IPS DF 6.9 (cell line): ENCODE data around the gene C10orf90.

Experiments used
- DNase-seq: peaks from one replicate; pipeline ENCODE4 v3.0.0-alpha.2; 2013; ENCODE audit warnings: low read depth, low spot score
- H3K27ac ChIP-seq: one replicate; pipeline ENCODE4 v1.5.1; 2013; ENCODE audit warnings: low read length, control low read depth
- H3K27me3 ChIP-seq: 2 replicates; pipeline ENCODE4 v1.6.1; 2013; ENCODE audit warnings: mild to moderate bottlenecking, low read length; ENCODE audit not compliant: control insufficient read depth, insufficient read depth
- H3K36me3 ChIP-seq: 2 replicates; pipeline ENCODE4 v1.6.1; 2013; ENCODE audit warnings: low read length; ENCODE audit not compliant: control insufficient read depth, insufficient read depth
- H3K4me1 ChIP-seq: 2 replicates; pipeline ENCODE4 v1.6.1; 2013; ENCODE audit warnings: low read length; ENCODE audit not compliant: control insufficient read depth, insufficient read depth
- H3K4me3 ChIP-seq: 2 replicates; pipeline ENCODE4 v1.5.1; 2013; ENCODE audit warnings: mild to moderate bottlenecking, low read length
- H3K9me3 ChIP-seq: 2 replicates; pipeline ENCODE4 v1.6.1; 2013; ENCODE audit warnings: low read length, inconsistent platforms; ENCODE audit not compliant: control insufficient read depth, insufficient read depth
- WGBS: extraction: QIAGEN DNeasy Blood & Tissue Kit; methylation state at CpG from one replicate; pipeline ENCODE4 v1.1.7; 2013; ENCODE audit warnings: mixed read lengths, missing lambda C conversion rate; ENCODE audit not compliant: insufficient read length, insufficient coverage; 5-methylcytosine and 5-hydroxymethylcytosine counted together

Gene C10orf90, protein sequence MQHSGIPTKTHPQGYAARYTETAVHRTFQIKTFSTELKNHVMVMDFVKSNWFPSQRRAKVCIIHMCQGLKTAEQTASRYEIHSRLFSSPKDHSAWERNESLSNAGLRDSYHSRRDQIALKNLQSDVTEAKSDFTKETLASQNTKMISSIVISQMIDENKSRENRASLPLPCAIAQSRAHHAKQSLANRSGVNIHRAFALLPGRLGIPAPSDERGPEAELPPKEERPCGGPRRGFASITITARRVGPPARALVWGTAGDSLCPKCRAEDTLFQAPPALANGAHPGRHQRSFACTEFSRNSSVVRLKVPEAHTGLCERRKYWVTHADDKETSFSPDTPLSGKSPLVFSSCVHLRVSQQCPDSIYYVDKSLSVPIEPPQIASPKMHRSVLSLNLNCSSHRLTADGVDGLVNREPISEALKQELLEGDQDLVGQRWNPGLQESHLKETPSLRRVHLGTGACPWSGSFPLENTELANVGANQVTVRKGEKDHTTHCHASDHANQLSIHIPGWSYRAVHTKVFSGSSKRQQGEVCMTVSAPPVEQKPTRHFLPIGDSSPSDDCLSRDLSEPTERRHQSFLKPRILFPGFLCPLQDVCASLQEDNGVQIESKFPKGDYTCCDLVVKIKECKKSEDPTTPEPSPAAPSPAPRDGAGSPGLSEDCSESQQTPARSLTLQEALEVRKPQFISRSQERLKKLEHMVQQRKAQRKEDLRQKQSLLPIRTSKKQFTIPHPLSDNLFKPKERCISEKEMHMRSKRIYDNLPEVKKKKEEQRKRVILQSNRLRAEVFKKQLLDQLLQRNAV

DNA sequence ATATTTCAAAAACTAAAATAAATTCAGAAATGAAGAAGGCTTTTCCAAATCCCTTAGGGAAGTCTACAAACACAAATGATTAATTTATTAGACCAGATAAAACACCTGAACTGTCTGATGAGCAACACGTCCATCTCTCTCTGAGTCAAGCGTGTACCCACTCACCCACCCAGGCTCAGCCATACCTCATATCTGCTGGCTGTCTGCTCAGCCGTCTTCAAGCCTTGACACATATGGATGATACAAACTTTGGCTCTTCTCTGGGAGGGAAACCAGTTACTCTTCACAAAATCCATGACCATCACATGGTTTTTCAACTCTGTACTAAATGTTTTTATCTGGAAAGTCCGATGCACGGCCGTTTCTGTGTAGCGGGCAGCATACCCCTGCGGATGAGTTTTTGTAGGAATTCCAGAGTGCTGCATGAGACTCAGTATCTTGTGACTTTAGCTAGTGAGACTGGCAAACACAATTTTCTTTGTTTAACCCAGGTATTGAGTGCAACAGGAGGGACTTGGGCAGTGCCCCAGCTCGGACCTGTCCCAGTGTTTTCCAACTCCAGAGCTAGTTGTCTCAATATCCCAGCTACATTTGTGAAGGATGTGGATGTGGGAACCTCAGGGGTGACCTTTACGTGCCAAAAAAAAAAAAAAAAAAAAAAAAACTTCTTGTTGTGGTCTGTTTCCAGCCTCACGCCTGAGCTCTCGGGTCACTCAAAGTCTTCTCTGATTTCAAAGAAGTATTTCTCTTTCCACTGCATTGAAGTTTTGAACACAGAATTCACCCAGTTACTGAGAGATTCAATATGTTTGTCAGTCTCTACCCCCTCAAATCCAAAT, at the start of gene C10orf90:
TSS of gene C10orf90 (minus strand) at position 638 of the 839 bp plus-strand sequence. CDS start at position 425, 213 bp downstream.
- Histone ChIP-seq H3K4me3 (no peak within 1 kb of the TSS), H3K9me3 (no peaks in the 10 kb centered on the region), H3K27me3 (no peaks in the 10 kb centered on the region), H3K27ac (no peak within 1 kb of the TSS), H3K4me1 (no peaks in the 10 kb centered on the region), H3K36me3 (no peaks in the 10 kb centered on the region)
- DNase-seq, result no peak
- no CpG with 5 or more reads among the region's 12 CpGs for WGBS

DNA sequence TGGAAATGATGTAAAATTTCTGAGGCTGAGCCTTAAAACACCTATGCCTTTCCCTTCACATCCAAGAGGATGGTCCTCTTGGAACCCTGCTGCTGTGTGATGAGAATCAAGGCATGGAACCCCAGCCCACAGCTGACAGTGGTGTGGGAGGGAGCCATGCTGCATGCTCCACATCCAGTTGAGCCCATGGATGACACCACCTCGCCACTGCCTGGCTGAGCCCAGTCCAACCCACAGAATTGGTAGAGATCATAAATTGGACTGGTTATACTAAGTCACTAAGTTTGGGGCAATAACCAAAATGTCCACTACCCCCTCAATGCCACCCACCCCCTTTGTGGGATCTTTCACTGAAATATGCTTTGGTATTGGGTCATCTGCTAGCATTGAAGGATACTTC, 45.9 kb upstream of the C10orf90 start:
- Histone ChIP-seq H3K36me3 (no peaks in the 10 kb centered on the region), H3K27me3 (no peaks in the 10 kb centered on the region), H3K4me1 (no peaks in the 10 kb centered on the region), H3K4me3 (no peak overlapping the region), H3K9me3 (no peaks in the 10 kb centered on the region), H3K27ac (no peak overlapping the region)
- DNase-seq, result no peak
- no CpG with 5 or more reads among the region's 1 CpG for WGBS

DNA sequence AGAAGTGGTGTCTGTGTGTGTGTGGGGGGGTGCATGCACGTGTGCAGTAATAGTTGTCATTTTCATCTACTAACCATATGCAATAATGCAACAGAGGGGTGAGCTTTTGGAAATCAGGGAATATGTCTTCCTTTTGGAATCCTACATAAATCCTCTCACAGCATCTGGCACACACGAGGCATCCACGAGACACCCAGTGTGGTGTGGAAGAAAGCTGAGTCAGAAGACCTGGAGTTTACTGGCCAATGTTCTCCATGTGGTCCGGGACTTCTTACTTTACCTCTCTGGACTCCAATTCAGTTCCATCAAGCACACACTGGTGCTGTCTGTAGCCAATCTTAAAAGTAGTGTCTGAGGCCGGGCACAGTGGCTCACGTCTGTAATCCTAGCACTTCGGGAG, 43.1 kb upstream of the C10orf90 start:
- H3K4me3 ChIP-seq, result no peak overlapping the region
- H3K27me3 ChIP-seq, result no peaks in the 10 kb centered on the region
- H3K27ac ChIP-seq, result no peak overlapping the region
- no peaks in the 10 kb centered on the region for H3K9me3 ChIP-seq
- DNase-seq, result no peak
- H3K36me3 ChIP-seq, result no peaks in the 10 kb centered on the region
- WGBS, result no CpG with 5 or more reads among the region's 7 CpGs
- H3K4me1 ChIP-seq, result no peaks in the 10 kb centered on the region

DNA sequence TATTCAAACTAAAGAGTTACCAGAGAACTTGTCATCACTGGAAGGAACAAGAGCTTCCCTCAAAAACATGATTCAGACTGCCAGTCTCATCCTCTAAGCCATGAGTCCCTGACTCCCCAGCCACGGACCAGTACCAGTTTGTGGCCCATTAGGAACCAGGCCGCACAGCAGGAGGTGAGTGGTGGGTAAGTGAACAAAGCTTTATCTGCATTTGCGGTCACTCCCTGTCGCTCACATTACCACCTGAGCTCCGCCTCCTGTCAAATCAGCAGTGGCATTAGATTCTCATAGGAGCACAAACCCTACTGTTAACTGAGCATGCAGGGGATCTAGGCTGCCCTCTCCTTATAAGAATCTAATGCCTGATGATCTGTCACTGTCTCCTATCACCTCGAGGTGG, 42.2 kb upstream of the C10orf90 start:
- no peak for DNase-seq
- H3K9me3 ChIP-seq, result no peaks in the 10 kb centered on the region
- H3K27ac ChIP-seq, result no peak overlapping the region
- no peak overlapping the region for H3K4me3 ChIP-seq
- H3K36me3 ChIP-seq, result no peaks in the 10 kb centered on the region
- no peaks in the 10 kb centered on the region for H3K4me1 ChIP-seq
- no peaks in the 10 kb centered on the region for H3K27me3 ChIP-seq
- WGBS, result no CpG with 5 or more reads among the region's 6 CpGs

DNA sequence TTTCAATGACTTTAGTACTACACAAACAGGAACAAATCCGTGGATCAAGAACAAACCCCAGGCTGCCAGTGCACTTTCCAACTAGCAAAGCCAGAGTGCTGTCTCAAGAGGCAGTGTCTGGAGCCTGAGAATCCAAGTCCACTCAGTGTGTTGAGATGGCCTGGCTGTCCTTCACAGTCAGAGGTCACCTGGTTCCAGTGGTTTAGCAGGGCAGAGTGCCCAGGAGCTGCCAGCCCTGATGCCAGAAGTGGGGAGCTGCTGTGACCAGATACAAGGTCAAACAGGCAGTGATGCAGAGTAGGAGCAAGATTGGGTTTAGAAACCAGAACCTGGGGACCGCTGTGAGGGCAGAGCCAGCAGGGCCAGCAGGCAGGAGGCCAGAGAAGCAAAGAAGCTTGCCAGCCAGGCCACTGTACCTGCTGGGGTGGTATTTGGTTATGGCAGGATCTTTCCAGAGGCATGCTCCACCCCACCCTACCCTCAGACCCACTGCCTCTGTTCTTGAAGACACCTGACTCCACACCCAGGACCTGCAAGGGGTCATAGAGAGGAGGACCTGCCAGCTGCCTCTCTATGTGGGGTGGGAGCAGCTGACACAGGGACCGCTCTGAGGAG, 35.6 kb upstream of the C10orf90 start:
- Histone ChIP-seq H3K9me3 (no peaks in the 10 kb centered on the region), H3K4me3 (no peak overlapping the region), H3K4me1 (no peaks in the 10 kb centered on the region), H3K27ac (no peak overlapping the region), H3K36me3 (no peaks in the 10 kb centered on the region), H3K27me3 (no peaks in the 10 kb centered on the region)
- DNase-seq, result no peak
- WGBS, result no CpG with 5 or more reads among the region's 3 CpGs

DNA sequence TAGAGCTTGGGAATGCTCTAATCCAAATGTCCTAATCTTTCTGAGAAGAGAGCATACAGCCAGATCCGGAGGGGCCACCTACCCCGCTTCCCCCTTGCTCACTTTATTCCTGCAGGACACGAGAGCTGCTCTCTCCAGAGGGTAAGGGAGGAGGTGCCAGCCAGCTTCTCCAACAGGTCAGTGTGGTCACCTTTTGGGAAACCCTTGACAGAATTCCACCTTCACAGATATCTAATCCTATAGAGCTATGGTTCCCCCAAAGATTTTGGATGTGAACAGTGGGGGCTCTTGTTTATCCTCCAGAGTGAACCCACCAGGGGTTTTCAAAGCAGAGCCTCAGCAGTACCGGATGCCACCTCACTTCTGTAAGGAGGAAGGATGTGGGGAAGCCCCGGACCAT, 34.6 kb upstream of the C10orf90 start:
- H3K27me3 ChIP-seq, result no peaks in the 10 kb centered on the region
- no peaks in the 10 kb centered on the region for H3K9me3 ChIP-seq
- H3K27ac ChIP-seq, result no peak overlapping the region
- H3K4me1 ChIP-seq, result no peaks in the 10 kb centered on the region
- DNase-seq, result no peak
- no peaks in the 10 kb centered on the region for H3K36me3 ChIP-seq
- WGBS, result no CpG with 5 or more reads among the region's 5 CpGs
- no peak overlapping the region for H3K4me3 ChIP-seq

DNA sequence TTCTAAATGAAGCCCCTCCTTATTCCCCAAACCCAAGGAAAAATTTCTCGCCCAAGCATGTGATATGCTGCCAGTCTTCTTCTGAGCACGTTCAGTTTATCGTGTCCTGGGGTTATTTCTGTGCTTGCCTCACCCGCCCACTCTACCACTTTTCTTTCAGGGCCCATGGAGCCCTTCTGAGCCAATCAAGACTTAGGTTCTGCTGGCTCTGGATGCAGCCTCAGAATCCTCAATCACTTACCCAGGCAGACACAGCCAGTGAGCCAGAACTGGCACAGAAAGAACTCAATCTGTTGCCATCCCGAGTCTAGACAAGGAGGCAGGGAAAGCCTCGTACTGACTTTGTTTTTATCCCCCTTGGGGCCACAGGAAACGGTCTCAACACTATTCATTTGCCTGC, 34.2 kb upstream of the C10orf90 start:
- no peaks in the 10 kb centered on the region for H3K36me3 ChIP-seq
- no peaks in the 10 kb centered on the region for H3K4me1 ChIP-seq
- no CpG with 5 or more reads among the region's 7 CpGs for WGBS
- H3K27me3 ChIP-seq, result no peaks in the 10 kb centered on the region
- H3K9me3 ChIP-seq, result no peaks in the 10 kb centered on the region
- no peak overlapping the region for H3K27ac ChIP-seq
- DNase-seq, result no peak
- H3K4me3 ChIP-seq, result no peak overlapping the region

DNA sequence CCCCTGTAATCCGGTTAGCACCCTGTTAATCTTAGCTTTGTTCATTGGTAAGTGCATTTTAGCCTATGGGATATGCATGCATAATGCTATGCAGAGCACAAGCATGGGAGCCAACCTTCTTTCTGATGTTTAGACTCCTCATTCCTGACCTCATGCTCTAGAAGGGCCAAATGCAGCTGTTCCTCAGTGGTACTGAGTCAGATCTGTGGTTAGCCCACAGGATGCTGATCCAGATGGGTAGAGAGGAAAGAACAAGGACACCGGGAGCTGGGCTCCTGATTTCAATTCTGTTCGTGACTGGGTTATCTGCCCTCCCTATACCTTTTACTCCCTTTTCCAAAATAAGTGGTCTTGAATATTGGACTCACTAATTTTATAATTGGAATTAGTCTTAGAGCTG, 31.7 kb upstream of the C10orf90 start:
- Histone ChIP-seq H3K4me1 (no peaks in the 10 kb centered on the region), H3K27me3 (no peaks in the 10 kb centered on the region), H3K27ac (no peak overlapping the region), H3K9me3 (no peaks in the 10 kb centered on the region), H3K36me3 (no peaks in the 10 kb centered on the region), H3K4me3 (no peak overlapping the region)
- no peak for DNase-seq
- WGBS, result no CpG with 5 or more reads among the region's 3 CpGs

DNA sequence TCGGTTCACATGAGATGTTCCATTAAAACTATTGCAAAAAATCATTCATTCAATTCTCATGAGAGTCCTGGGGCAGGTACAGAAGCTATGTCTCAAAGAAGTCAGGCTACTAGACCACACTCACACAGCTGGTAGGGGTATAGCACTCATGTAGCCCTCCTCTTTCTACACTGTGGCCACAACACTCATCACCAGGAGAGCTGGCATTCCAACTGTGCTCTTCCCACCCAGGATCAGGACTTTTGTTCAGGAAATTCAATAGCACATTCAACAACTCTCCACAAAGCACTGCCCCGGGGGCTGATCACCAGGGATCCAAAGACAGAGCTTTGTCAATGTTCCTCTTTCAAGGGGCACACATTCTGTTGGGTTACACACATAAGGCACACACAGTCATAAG, 31.0 kb upstream of the C10orf90 start:
- Histone ChIP-seq H3K4me1 (no peaks in the 10 kb centered on the region), H3K27me3 (no peaks in the 10 kb centered on the region), H3K36me3 (no peaks in the 10 kb centered on the region), H3K4me3 (no peak overlapping the region), H3K9me3 (no peaks in the 10 kb centered on the region), H3K27ac (no peak overlapping the region)
- no peak for DNase-seq
- WGBS, result no CpG with 5 or more reads among the region's 2 CpGs

DNA sequence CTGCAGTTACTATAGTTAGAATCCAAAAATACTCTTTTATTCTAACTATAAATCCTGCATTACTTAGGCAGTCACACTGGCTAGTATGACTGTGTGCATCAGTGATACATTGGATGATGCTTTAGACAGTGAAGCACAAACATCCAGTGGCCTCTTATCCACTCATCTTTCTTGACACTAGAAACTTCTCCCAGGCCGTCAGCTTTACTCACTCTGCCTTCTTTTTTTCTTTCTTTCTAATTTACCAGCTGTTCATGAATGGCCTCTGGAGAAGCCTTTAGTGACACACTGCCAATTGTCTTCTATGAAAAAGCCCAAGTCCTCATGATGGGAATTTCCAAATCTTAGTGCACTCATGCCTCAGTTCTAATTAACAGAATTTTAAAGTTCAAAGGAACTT, 26.2 kb upstream of the C10orf90 start:
- no peak overlapping the region for H3K27ac ChIP-seq
- no peaks in the 10 kb centered on the region for H3K36me3 ChIP-seq
- H3K27me3 ChIP-seq, result no peaks in the 10 kb centered on the region
- H3K9me3 ChIP-seq, result no peaks in the 10 kb centered on the region
- H3K4me1 ChIP-seq, result no peaks in the 10 kb centered on the region
- WGBS, result no CpG with 5 or more reads among the region's 1 CpG
- H3K4me3 ChIP-seq, result no peak overlapping the region
- no peak for DNase-seq
